BLaER1 treated with 17β-estradiol and CSF1 and Interleukin-3, amounts not matched to agents 10 nM and 100 nM (cell line): ENCODE measurements around the gene C16orf74.

Experiments
- H3K27ac ChIP-seq, 11 experiments: shearing (Covaris generic); formaldehyde crosslinking; 2 replicates each; pipeline ENCODE4 v1.8.1; 2022
- H3K27me3 ChIP-seq, 11 experiments: shearing (Covaris generic); formaldehyde crosslinking; 2 replicates each; pipeline ENCODE4 v1.8.1; 2022
- H3K36me3 ChIP-seq, 11 experiments: shearing (Covaris generic); formaldehyde crosslinking; 2 replicates each; pipeline ENCODE4 v1.8.1; 2022
- H3K4me1 ChIP-seq, 10 experiments: shearing (Covaris generic); formaldehyde crosslinking; 2 replicates each; pipeline ENCODE4 v1.8.1; 2022
- H3K4me2 ChIP-seq, 11 experiments: shearing (Covaris generic); formaldehyde crosslinking; 2 replicates each; pipeline ENCODE4 v1.8.1; 2022
- H3K4me3 ChIP-seq, 10 experiments: shearing (Covaris generic); formaldehyde crosslinking; 2 replicates each; pipeline ENCODE4 v1.8.1; 2022
- H3K9ac ChIP-seq, 11 experiments: shearing (Covaris generic); formaldehyde crosslinking; 2 replicates each; pipeline ENCODE4 v1.8.1; 2022
- H3K9me3 ChIP-seq, 11 experiments: shearing (Covaris generic); formaldehyde crosslinking; replicated peaks in 1 of 11; 2 replicates each; pipeline ENCODE4 v1.8.1; 2022
- H4K20me1 ChIP-seq, 11 experiments: shearing (Covaris generic); formaldehyde crosslinking; 2 replicates each; pipeline ENCODE4 v1.8.1; 2022
- Cebpa-rat ChIP-seq, 11 experiments: shearing (Covaris generic); IDR thresholded peaks; 2 replicates each; pipeline ENCODE4 v1.8.1; 2022

The C16orf74 gene

GRCh38 chr16:85767531-85767930, 16.6 kb upstream of the C16orf74 start:
- Histone ChIP-seq H3K4me1 (peaks cover 6 to 27% (median 9%) of the 10 kb centered on the region in 10 experiments), H3K9ac (no peak overlapping the region)
- no peak for TF ChIP-seq Cebpa-rat (IDR thresholded peaks at IDR 0.05)

DNA sequence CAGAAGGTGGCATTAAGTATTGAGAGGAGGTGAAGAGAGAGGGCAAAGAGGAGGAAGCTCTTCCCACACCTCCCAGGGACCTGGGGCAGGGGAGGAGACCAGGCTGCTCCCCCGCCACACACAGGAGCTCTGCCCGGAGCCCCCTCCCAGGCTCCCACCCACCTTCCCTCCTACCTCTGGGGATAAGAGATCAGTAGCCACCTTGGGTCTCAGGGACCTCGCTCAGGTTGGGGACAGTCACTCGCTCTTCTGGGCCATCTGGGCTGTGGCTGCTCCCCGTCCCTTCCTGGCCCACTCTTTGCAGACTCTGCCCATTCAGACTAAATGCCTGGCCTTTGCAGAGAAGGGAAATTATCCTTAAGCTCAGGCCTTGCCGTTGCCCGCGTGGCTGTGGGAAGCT, 14.9 kb upstream of the C16orf74 start:
- no peaks in the 10 kb centered on the region for H3K9me3 ChIP-seq
- H4K20me1 ChIP-seq: no peaks in the 10 kb centered on the region
- H3K27ac ChIP-seq: no peak overlapping the region
- peaks cover 0 to 9% (median 3%) of the 10 kb centered on the region in 11 experiments; a peak in 8 of 22 replicates for H3K36me3 ChIP-seq
- H3K4me3 ChIP-seq: no peak overlapping the region
- H3K9ac ChIP-seq: no peak overlapping the region
- H3K27me3 ChIP-seq: no peaks in the 10 kb centered on the region
- no peak for TF ChIP-seq Cebpa-rat (IDR thresholded peaks at IDR 0.05)
- H3K4me2 ChIP-seq: peak overlapping the region in 2 of 11 experiments; percentile 6 to 20; a peak in 2 of 22 replicates
- H3K4me1 ChIP-seq: peaks cover 22 to 43% (median 25%) of the 10 kb centered on the region in 10 experiments

More at GRCh38 chr16:85767531-85767930, 16.6 kb upstream of the C16orf74 start:
- peaks cover 0 to 20% (median 12%) of the 10 kb centered on the region in 11 experiments; a peak in 13 of 22 replicates for H3K36me3 ChIP-seq
- H3K9me3 ChIP-seq: no peaks in the 10 kb centered on the region
- H4K20me1 ChIP-seq: no peaks in the 10 kb centered on the region
- no peak overlapping the region for H3K4me3 ChIP-seq
- no peak overlapping the region for H3K27ac ChIP-seq
- peak overlapping the region in 3 of 11 experiments; percentile 15 to 35 (median 18); a peak in 3 of 22 replicates for H3K4me2 ChIP-seq
- H3K27me3 ChIP-seq: no peaks in the 10 kb centered on the region

DNA sequence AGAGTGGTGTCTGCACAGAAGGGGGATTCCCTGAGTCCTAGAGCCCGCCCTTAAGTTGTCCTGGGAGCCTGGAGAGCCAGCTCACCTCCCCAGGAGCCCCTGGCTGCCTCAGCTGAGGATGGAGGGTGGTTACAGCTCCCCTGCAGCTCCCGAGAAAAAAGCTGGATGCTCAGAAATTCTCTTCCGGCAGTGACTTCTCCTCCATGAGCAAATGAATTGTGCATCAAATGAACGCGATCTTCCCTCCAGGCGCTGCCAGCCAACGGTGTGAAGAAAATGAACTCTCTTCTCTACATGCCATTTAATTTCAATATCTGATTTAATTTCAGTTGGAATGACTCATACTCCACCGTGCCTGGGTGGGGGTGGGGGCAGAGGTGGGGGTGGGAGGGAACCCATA, 14.3 kb upstream of the C16orf74 start:
- H3K4me3 ChIP-seq: no peak overlapping the region
- H3K9me3 ChIP-seq: no peaks in the 10 kb centered on the region
- H4K20me1 ChIP-seq: no peaks in the 10 kb centered on the region
- peaks cover 22 to 45% (median 29%) of the 10 kb centered on the region in 10 experiments for H3K4me1 ChIP-seq
- H3K27me3 ChIP-seq: peaks cover 0 to 1% (median 0%) of the 10 kb centered on the region in 11 experiments; a peak in 3 of 22 replicates
- H3K9ac ChIP-seq: no peak overlapping the region
- no peak overlapping the region for H3K4me2 ChIP-seq
- no peak overlapping the region for H3K27ac ChIP-seq
- TF ChIP-seq Cebpa-rat (IDR thresholded peaks at IDR 0.05): no peak
- H3K36me3 ChIP-seq: 0 out of 22 replicates have a peak, but pooled peaks cover 0 to 3% (median 0%) of the 10 kb centered on the region in 11 experiments

DNA sequence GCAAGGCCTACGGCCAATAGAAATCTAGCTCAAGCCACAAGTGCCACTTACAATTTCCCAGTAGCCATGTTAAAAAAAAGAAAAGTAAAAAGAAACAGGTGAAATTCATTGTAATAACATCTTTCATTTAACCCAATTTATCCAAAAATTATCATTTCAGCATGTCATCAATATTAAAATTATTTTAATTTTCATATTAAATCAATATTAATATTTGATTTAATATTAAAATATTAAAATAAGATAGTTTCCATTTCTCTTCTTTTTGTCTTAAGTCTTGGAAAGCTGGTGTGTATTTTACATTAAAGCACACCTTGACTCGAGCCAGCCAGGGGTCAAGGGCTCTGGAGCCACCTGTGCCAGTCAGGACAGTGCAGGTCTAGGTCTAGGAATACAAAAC, 12.7 kb upstream of the C16orf74 start:
- Histone ChIP-seq H3K4me1 (peaks cover 35 to 61% (median 45%) of the 10 kb centered on the region in 10 experiments), H3K36me3 (no peaks in the 10 kb centered on the region), H3K9me3 (no peaks in the 10 kb centered on the region), H3K4me3 (no peak overlapping the region), H3K27ac (no peak overlapping the region), H3K27me3 (peaks cover 0 to 12% (median 0%) of the 10 kb centered on the region in 11 experiments; a peak in 6 of 22 replicates), H4K20me1 (peaks cover 0 to 11% (median 0%) of the 10 kb centered on the region in 11 experiments; a peak in 4 of 22 replicates), H3K4me2 (no peak overlapping the region), H3K9ac (no peak overlapping the region)
- no peak for TF ChIP-seq Cebpa-rat (IDR thresholded peaks at IDR 0.05)

- peaks cover 41 to 65% (median 50%) of the 10 kb centered on the region in 10 experiments for H3K4me1 ChIP-seq
- TF ChIP-seq Cebpa-rat (IDR thresholded peaks at IDR 0.05): no peak
- H3K4me3 ChIP-seq: no peak overlapping the region
- H3K9me3 ChIP-seq: no peaks in the 10 kb centered on the region
- peaks cover 0 to 14% (median 0%) of the 10 kb centered on the region in 11 experiments; a peak in 6 of 22 replicates for H3K27me3 ChIP-seq
- H4K20me1 ChIP-seq: peaks cover 0 to 13% (median 0%) of the 10 kb centered on the region in 11 experiments; a peak in 5 of 22 replicates
- no peak overlapping the region for H3K9ac ChIP-seq
- no peak overlapping the region for H3K27ac ChIP-seq
- H3K4me2 ChIP-seq: peak overlapping the region in 10 of 11 experiments; percentile 68 to 97 (median 84); a peak in 16 of 22 replicates
- no peaks in the 10 kb centered on the region for H3K36me3 ChIP-seq
Observed at GRCh38 chr16:85762970-85763369, 12.1 kb upstream of the C16orf74 start.

DNA sequence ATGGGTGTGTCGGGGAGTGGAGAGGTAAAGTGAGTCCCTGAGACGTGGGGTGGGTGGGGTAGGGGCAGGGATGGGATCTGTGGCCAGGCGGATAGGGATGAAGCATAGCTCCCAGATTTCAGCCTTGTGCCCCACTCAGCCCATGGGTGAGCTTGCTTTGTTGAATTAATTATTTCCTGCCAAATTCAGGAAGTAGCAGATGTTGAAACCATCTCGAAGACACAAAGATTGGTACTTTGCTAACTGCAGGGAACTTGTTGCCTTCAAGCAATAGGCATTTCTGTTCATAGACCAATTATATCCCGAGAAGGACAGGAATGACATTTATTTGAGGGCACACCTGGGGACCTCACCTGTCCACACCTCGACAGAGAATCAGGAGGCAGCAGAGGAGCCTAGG, 11.0 kb upstream of the C16orf74 start:
- peak overlapping the region; percentile 68 to 97 (median 83) for H3K4me2 ChIP-seq

GRCh38 chr16:85759631-85760419, 8.9 kb upstream of the C16orf74 start:
- Histone ChIP-seq H3K27me3 (peaks cover 0 to 43% (median 0%) of the 10 kb centered on the region in 11 experiments; a peak in 7 of 22 replicates), H3K27ac (peak overlapping the region in 3 of 11 experiments; percentile 27 to 64 (median 28); a peak in 2 of 22 replicates), H3K4me2 (peak overlapping the region; percentile 78 to 100 (median 99)), H3K4me3 (peak overlapping the region in 1 of 10 experiments; percentile 43; a peak in 3 of 20 replicates), H3K36me3 (no peaks in the 10 kb centered on the region), H3K4me1 (peaks cover 70 to 83% (median 79%) of the 10 kb centered on the region in 10 experiments), H4K20me1 (peaks cover 0 to 31% (median 0%) of the 10 kb centered on the region in 11 experiments; a peak in 6 of 22 replicates), H3K9me3 (no peaks in the 10 kb centered on the region), H3K9ac (no peak overlapping the region)
- TF ChIP-seq Cebpa-rat (IDR thresholded peaks at IDR 0.05): no peak

More for the DNA sequence above, 11.0 kb upstream of the C16orf74 start:
- H3K9ac ChIP-seq: peak overlapping the region in 2 of 11 experiments; percentile 11 to 40; a peak in 1 of 22 replicates
- H3K4me3 ChIP-seq: no peak overlapping the region
- no peaks in the 10 kb centered on the region for H3K9me3 ChIP-seq
- peaks cover 52 to 71% (median 59%) of the 10 kb centered on the region in 10 experiments for H3K4me1 ChIP-seq
- peaks cover 0 to 23% (median 0%) of the 10 kb centered on the region in 11 experiments; a peak in 6 of 22 replicates for H3K27me3 ChIP-seq
- no peaks in the 10 kb centered on the region for H3K36me3 ChIP-seq
- H3K27ac ChIP-seq: peak overlapping the region in 5 of 11 experiments; percentile 6 to 60 (median 44); a peak in 10 of 22 replicates
- peaks cover 0 to 14% (median 0%) of the 10 kb centered on the region in 11 experiments; a peak in 6 of 22 replicates for H4K20me1 ChIP-seq
- no peak for TF ChIP-seq Cebpa-rat (IDR thresholded peaks at IDR 0.05)

GRCh38 chr16:85759136-85759535, 8.2 kb upstream of the C16orf74 start:
- H3K27me3 ChIP-seq: peaks cover 0 to 50% (median 0%) of the 10 kb centered on the region in 11 experiments; a peak in 7 of 22 replicates
- H3K9ac ChIP-seq: peak overlapping the region in 3 of 11 experiments; percentile 6 to 34 (median 32); a peak in 5 of 22 replicates
- H4K20me1 ChIP-seq: peaks cover 0 to 38% (median 2%) of the 10 kb centered on the region in 11 experiments; a peak in 7 of 22 replicates
- H3K4me2 ChIP-seq: peak overlapping the region; percentile 78 to 100 (median 99)
- H3K36me3 ChIP-seq: no peaks in the 10 kb centered on the region
- H3K4me3 ChIP-seq: peak overlapping the region in 1 of 10 experiments; percentile 43; a peak in 3 of 20 replicates
- peak overlapping the region in 7 of 11 experiments; percentile 8 to 64 (median 41); a peak in 10 of 22 replicates for H3K27ac ChIP-seq
- H3K4me1 ChIP-seq: peaks cover 76 to 90% (median 86%) of the 10 kb centered on the region in 10 experiments
- no peak for TF ChIP-seq Cebpa-rat (IDR thresholded peaks at IDR 0.05)
- H3K9me3 ChIP-seq: no peaks in the 10 kb centered on the region
